GM11168 (cell line): ENCODE measurements around the gene SLC12A7.
"Not testable (repeated sequence)": the region's sequence is repeated elsewhere in the genome, so short reads cannot be mapped to it uniquely, and the experiment has no call there.

Experiments used
- in situ Hi-C: fragments of 300-500 bp; cut with MboI; formaldehyde crosslinking; loops from one replicate; pipeline ENCODE4 v1.12.0; 2022; ENCODE audit warnings: low sequenced_read_pairs; ENCODE audit not compliant: unreplicated experiment

The SLC12A7 gene

GRCh38 chr5:1086871-1087270, 25.0 kb downstream of the SLC12A7 start:
- in situ Hi-C loops: no loop called here

DNA sequence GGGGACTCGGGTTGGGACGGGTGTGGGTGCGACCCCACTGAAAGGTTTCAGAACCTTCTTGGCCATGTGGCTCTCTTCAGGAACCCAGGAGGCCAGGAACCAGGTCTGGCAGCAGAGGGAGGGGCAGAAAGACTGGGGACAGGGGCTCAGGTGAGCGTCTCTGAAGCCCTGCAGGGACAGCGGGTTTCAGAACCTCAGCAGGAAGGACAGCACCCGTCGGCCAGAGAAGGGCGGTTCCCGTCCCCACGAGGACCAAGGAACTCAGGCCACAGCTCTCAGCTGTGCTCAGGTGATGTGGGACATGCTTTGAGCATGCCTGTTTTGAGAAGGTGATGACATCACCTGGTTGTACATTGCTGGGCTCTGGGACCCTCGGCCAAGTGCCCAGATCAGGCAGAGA, 25.7 kb downstream of the SLC12A7 start:
- in situ Hi-C loops: no loop called here

DNA sequence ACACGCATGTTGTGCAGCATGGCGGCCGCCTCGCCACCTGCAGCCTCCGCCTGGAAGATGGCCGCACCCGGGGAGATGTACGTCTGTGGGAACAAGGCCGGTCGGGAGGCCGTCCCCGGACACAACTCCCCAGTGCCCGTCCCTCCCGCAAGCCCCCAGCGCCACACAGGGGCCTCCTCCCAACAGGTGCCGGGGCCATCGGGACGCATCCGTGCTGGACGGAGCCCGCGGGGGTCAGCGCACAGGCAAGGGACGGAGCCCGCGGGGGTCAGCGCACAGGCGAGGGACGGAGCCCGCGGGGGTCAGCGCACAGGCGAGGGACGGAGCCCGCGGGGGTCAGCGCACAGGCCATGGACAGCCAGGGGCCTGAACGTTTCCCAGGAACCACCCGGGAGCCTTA, 26.5 kb downstream of the SLC12A7 start:
- in situ Hi-C loops: no loop called here

GRCh38 chr5:1083823-1084605, 27.8 kb downstream of the SLC12A7 start:
- in situ Hi-C loops: no loop called here

GRCh38 chr5:1083026-1083425, 28.8 kb downstream of the SLC12A7 start:
- in situ Hi-C loops: not testable (repeated sequence)

DNA sequence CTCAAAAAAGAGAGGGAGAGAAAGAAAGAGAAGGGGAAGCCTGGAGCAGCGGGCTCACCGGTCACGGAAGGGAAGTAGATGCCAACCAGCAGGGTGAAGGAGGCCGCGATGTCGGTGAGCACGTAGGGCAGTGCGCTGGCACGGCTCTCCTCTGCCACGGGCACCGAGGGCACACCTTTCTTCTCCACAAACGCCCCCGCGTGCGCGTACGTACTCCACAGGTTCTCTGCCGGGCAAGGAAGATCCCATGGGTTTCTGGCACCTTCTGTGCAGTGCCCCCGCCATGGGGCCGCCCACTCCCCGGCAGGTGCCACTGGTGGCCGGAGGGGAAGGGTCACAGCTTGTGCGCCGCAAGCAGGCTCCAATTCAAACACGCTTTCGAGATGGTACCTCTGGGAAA, 30.3 kb downstream of the SLC12A7 start:
- in situ Hi-C loops: no loop called here

DNA sequence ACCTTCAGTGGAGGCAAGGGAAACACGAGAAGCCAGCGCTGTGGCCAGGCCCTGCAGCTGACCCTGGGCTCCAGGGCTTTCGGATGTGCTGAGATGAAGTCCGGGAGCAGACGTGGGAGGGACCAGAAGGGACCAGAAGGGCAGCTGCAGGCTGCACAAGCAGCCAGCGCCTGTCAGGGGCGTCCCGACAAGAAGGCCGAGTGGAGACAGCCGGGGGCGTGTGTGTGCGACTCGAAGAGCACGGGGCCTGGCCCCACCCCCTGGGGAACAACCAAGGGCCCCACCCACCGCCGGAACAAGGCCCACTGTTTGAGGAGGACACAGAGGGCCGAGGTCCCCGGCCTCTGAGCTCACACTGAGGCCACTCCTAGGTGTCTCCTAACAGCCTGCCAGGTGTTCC, 31.4 kb downstream of the SLC12A7 start:
- in situ Hi-C loops: no loop called here

- in situ Hi-C loops: no loop called here
These were observed 31.9 kb downstream of the SLC12A7 start for GRCh38 chr5:1079961-1080360.

GRCh38 chr5:1079486-1079885, 32.4 kb downstream of the SLC12A7 start:
- in situ Hi-C loops: no loop called here

GRCh38 chr5:1078851-1079250, 33.0 kb downstream of the SLC12A7 start:
- in situ Hi-C loops: no loop called here

GRCh38 chr5:1078206-1078605, 33.7 kb downstream of the SLC12A7 start:
- in situ Hi-C loops: no loop called here

GRCh38 chr5:1077491-1078020, 34.3 kb downstream of the SLC12A7 start:
- in situ Hi-C loops: no loop called here

- in situ Hi-C loops: no loop called here
These were observed 34.8 kb downstream of the SLC12A7 start for GRCh38 chr5:1077026-1077425.

DNA sequence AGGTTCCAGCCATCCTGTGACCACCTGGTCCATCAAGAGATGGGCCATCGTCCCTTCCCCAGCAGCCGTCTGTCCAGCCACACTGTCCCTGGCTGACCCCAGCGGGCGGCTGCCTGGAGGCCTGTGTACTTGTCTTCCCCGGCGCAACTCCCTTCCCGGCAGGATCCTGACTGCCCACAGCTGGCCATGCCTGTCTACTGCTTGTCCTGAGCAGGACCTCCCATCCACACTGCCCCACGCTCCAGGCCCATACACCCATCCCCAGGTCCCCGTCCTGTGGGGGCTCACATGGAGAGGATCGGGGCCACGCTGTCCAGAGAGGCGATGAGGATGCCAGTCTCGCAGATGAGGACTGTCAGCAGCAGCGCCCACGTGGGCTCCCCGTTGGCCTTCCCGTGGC, 35.5 kb downstream of the SLC12A7 start:
- in situ Hi-C loops: no loop called here

DNA sequence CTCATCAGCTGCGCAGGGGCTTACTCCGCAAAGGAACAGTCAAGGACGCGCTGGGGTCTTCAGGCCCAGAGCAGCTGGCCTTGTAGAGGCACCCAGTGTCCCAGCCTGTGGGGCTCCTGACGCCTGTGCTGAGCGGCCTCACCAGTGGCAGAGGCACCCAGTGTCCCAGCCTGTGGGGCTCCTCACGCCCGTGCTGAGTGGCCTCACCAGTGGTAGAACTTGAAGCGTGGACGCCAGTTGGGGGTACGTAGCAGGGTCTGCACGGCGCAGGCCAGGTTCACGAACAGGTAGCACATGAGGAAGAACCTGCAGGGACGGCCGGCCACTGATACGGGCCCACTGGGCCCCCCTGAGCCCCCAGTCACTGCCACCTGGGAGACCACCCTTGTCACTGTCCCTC, 35.9 kb downstream of the SLC12A7 start:
- in situ Hi-C loops: no loop called here

- in situ Hi-C loops: no loop called here
These were observed 36.3 kb downstream of the SLC12A7 start for GRCh38 chr5:1075555-1075881.

DNA sequence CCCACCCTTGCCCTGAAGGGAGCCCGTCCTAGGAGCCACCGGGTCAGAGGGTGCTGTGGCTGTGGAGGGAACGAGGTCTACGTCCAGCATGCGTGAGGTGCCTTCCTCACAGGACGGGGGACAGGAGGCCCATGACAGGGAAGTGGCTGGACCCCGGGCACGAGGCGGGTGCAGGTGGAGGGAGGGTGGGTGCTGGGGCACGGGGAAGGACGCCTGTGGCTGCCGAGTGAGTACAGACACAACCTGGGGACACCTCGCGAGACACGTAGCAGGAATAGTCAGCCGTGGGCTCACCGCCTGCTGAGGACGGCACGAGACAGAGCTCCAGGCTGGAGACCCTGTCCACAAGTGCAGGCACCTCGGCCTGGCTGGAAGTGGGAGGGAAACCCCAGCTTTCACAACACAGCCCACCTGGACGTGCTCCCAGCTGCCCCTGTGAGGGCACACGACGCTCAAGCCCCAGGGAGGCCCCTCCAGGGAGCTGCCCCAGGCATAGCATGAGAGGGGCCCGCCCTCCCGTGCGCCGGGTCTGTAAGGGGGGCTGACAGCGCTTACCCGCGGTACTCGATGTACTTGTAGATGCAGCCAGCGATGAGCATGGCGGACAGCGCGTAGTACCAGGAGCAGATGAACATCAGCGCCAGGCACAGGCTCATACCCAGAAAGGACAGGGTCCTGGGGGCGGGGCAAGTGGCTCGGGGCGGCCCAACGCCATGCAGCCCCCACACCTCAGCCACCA, 36.9 kb downstream of the SLC12A7 start:
- in situ Hi-C loops: no loop called here

- in situ Hi-C loops: no loop called here
These were observed 37.6 kb downstream of the SLC12A7 start for GRCh38 chr5:1074226-1074625.

DNA sequence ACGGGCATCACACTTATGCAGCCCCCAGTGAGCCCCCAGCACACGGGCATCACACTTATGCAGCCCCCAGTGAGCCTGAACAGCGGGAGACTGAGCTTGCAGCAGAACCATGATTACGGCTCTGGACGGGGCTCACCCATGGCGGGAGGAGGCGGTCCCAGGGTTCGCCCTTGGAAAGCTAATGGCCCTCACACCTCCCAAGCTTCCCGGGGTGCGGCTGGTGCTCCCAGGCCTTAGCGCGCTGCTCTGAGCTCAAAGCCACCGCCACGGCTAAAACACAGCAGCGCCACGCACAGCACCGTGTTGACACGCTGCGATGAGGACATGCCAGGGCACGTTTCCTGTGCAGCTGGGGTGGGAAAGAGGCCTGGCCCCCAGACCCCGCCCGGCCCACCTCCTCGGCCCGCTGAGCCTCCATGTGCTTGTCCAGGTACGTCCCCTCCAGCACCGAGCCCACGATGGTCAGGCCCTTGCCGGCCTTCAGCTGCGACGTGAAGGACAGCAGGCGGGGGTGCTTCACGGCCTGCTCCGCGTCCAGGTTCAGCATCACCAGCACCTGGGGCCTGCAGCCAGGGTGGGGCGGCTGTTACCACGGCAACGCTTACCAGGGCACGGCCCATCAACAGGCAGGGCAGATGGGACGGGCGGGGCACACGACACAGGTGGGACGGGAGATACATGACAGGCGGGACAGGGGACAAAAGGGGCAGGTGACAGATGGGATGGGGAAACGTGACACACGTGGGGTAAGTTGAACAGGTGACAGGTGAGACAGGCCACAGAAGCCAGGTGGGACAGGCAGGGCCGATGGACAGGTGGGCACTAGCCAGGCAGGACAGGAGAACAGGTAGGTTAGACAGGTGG, 38.4 kb downstream of the SLC12A7 start:
- in situ Hi-C loops: no loop called here

DNA sequence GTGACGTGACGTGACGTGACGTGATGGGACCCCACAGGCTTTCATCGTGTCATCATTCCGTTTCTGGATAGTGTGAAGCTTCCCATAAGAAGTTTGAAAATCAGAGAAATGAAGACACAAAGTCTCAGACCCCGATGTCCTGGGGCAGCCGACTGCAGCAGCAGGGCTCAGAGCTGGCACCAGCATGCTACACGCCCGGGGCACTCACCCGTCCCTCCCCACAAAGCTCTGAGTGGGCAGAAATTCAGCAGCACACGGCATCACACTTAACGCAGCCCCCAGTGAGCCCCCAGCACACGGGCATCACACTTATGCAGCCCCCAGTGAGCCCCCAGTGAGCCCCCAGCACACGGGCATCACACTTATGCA, 42.2 kb downstream of the SLC12A7 start:
- in situ Hi-C loops: no loop called here
